ENCODE data around the gene SPATA6L.

Gene SPATA6L

DNA sequence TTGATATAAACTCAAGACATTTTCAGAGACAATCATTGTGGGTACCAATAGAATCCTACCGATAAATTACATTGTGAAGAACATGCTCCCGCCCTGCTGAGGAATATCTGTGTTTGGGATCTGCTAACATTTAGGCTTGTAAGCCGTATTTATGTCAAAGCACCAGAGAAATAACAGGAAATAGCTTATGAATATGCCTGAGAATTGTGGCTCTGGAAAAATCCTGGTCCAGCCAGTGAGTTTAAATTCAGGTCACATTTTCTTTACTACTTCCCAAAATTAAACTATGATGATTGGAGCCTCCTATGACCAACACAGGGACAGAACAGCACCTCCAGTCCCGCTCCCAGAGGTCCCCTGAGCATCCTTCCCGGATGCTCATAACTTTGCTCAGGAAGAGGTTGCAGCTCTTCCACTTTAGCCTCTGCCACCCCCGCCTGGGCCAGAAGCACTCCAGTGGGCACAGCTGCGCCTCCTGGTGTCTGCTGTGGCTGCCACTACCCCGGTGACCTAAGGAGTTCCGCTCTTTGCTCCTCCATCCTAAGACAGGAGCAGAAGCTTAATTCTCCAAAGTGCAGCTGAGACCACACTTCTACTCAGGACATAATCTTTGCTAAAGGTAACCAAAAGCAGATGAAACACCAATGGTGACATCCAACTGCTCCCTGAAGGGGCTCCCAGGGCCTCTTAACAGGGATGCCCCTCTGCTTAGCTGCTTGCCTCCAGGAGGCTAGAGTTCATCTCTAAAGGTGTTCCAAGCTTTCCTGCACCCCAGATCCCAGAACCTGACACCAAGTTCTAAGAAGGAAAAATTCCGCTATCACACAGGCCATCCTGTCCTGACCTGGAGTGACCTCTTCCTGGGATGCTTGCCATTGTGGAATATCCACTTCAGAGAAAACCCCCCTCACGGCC lies 117.2 kb downstream of the SPATA6L start:
- no peak for DNase-seq

Measured in suppressor macrophage treated with lipopolysaccharide for 4 hours (primary cell).